Keratinocyte (primary cell): ENCODE results near the gene SLC49A4.

Source experiments
- EZH2 ChIP-seq: IDR thresholded peaks from one replicate; pipeline ENCODE4 v1.6.1; 2012; ENCODE audit warnings: inconsistent platforms, mild to moderate bottlenecking, low read length, moderate library complexity
- TF ChIP-seq, protein P1 (sequence below), 3 experiments: IDR thresholded peaks in 1 of 3; conservative IDR thresholded peaks in 1 of 3; optimal IDR thresholded peaks in 1 of 3; 2 replicates in 2 of 3; 3 replicates in 1 of 3; pipeline versions ENCODE3 to v1.5.1; 2011; ENCODE audit warnings: low read length in 3 of 3, mild to moderate bottlenecking in 3 of 3, moderate library complexity in 2 of 3, control low read depth in 1 of 3, inconsistent platforms in 1 of 3; ENCODE audit not compliant: insufficient read depth in 2 of 3; ENCODE audit errors: extremely low read depth in 1 of 3

DNA sequence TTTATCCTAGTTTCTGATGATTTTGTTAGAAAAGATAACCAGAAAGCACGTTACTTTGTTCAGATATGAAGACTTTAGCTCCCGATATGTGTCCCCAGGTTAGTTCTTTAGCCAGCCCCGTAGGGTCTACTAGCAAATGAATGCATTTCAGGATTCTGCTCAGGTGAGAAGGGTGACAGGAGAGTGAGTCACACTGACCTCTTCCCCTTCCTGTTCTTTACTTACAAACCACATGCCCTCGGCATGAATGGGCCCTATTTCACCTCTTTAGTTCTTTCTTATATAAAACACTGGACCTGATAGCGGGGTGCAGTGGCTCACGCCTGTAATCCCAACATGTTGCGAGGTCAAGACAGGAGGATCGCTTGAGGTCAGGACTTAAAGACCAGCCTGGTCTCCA, 98.4 kb downstream of the SLC49A4 start:
- no peak for TF ChIP-seq EZH2
- TF ChIP-seq, protein P1, sequence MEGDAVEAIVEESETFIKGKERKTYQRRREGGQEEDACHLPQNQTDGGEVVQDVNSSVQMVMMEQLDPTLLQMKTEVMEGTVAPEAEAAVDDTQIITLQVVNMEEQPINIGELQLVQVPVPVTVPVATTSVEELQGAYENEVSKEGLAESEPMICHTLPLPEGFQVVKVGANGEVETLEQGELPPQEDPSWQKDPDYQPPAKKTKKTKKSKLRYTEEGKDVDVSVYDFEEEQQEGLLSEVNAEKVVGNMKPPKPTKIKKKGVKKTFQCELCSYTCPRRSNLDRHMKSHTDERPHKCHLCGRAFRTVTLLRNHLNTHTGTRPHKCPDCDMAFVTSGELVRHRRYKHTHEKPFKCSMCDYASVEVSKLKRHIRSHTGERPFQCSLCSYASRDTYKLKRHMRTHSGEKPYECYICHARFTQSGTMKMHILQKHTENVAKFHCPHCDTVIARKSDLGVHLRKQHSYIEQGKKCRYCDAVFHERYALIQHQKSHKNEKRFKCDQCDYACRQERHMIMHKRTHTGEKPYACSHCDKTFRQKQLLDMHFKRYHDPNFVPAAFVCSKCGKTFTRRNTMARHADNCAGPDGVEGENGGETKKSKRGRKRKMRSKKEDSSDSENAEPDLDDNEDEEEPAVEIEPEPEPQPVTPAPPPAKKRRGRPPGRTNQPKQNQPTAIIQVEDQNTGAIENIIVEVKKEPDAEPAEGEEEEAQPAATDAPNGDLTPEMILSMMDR (optimal IDR thresholded peaks at IDR 0.05 in 1 of 3, IDR thresholded peaks at IDR 0.05 in 1 of 3, conservative IDR thresholded peaks at IDR 0.05 in 1 of 3; ENCODE audit: extremely low read depth in 1 of 3, insufficient read depth in 2 of 3, low read length in 3 of 3), result no peak
